B cell (primary cell): Measurements from ENCODE around the gene PRKN. TPM values are rescaled to one million over a fixed set of nuclear protein-coding genes. Genes with fewer than 3 reads are reported as not detected.

Experiments
- ATAC-seq: fragments of 200-7000 bp; cut with Tn5 transposase; one replicate; pipeline ENCODE4 v1.10.0; 2021; ENCODE audit warnings: low read depth, mild to moderate bottlenecking, moderate number of reproducible peaks, moderate library complexity
- CTCF ChIA-PET: fragments of 350-600 bp; sonication (Branson Sonifier 250); formaldehyde crosslinking; loops from one replicate; lab custom pipeline; 2021; ENCODE audit warnings: antibody characterized with exemption, inconsistent platforms; lab: Charles Lee
- POLR2A ChIA-PET: fragments of 350-600 bp; sonication (Branson Sonifier 250); formaldehyde crosslinking; loops from one replicate; lab custom pipeline; 2021; ENCODE audit warnings: antibody characterized with exemption; lab: Charles Lee
- DNase-seq: peaks from one replicate; pipeline ENCODE4 v3.0.0; 2013
- H2AFZ ChIP-seq: 2 replicates; pipeline ENCODE4 v1.6.1; 2012; ENCODE audit warnings: mild to moderate bottlenecking, low read depth, low read length; ENCODE audit not compliant: insufficient read depth, poor library complexity, severe bottlenecking
- H3K27ac ChIP-seq, 2 donors: 1 replicate in 1 of 2; 2 replicates in 1 of 2; pipeline ENCODE4 v1.5.1; 2012 to 2013; ENCODE audit warnings: low read length in 2 of 2, mild to moderate bottlenecking in 2 of 2, moderate library complexity in 1 of 2
- H3K27me3 ChIP-seq, 4 experiments: fragments of 200-600 bp in 1 of 4; sonication (generic) in 1 of 4; replicated peaks in 1 of 4; 1 replicate in 2 of 4; 2 replicates in 2 of 4; pipeline versions ENCODE4 v1.6.1 to v1.7.0; 2013 to 2016; ENCODE audit warnings: low read length in 3 of 4, mild to moderate bottlenecking in 2 of 4, mixed read lengths in 1 of 4, moderate library complexity in 1 of 4; ENCODE audit not compliant: insufficient read depth in 4 of 4, control insufficient read depth in 3 of 4; ENCODE audit errors: control extremely low read depth in 1 of 4
- H3K36me3 ChIP-seq, 2 experiments: replicated peaks in 1 of 2; 1 replicate in 1 of 2; 2 replicates in 1 of 2; pipeline versions ENCODE4 v1.6.1 to v1.7.1; 2013; ENCODE audit warnings: low read length in 1 of 2; ENCODE audit not compliant: insufficient read depth in 2 of 2, control insufficient read depth in 1 of 2; ENCODE audit errors: control extremely low read depth in 1 of 2, extremely low read depth in 1 of 2
- H3K4me1 ChIP-seq, 2 donors: fragments of 200-600 bp in 1 of 2; sonication (generic) in 1 of 2; 1 replicate in 1 of 2; 2 replicates in 1 of 2; pipeline versions ENCODE4 v1.5.1 to v1.6.1; 2013 to 2017; ENCODE audit warnings: low read length in 2 of 2; ENCODE audit not compliant: control insufficient read depth in 2 of 2, insufficient read depth in 2 of 2
- H3K4me2 ChIP-seq: replicated peaks from 2 replicates; pipeline ENCODE3; 2012; ENCODE audit warnings: mild to moderate bottlenecking, low read depth, low read length; ENCODE audit not compliant: poor library complexity, severe bottlenecking
- H3K4me3 ChIP-seq, 5 experiments: fragments of 200-600 bp in 1 of 5; sonication (generic) in 1 of 5; 1 replicate in 3 of 5; 2 replicates in 2 of 5; pipeline versions ENCODE4 v1.5.1 to v1.7.0; 2011 to 2016; ENCODE audit warnings: low read length in 4 of 5, mild to moderate bottlenecking in 4 of 5, low read depth in 2 of 5, control low read depth in 1 of 5, moderate library complexity in 1 of 5; ENCODE audit not compliant: insufficient read depth in 1 of 5; ENCODE audit errors: control extremely low read depth in 1 of 5, extremely low read depth in 1 of 5
- H3K79me2 ChIP-seq: fragments of 200-600 bp; sonication (generic); one replicate; pipeline ENCODE4 v1.6.0; 2016; ENCODE audit warnings: low read length; ENCODE audit not compliant: control insufficient read depth, insufficient read depth
- H3K9ac ChIP-seq: fragments of 200-600 bp; sonication (generic); 2 replicates; pipeline ENCODE4 v1.6.1; 2017; ENCODE audit warnings: mild to moderate bottlenecking, low read length, moderate library complexity
- H3K9me3 ChIP-seq, 3 donors: one replicate each; pipeline versions ENCODE4 v1.6.1 to v1.7.1; 2013; ENCODE audit warnings: low read length in 2 of 3; ENCODE audit not compliant: control insufficient read depth in 2 of 3, insufficient read depth in 1 of 3; ENCODE audit errors: control extremely low read depth in 1 of 3
- H4K20me1 ChIP-seq: 2 replicates; pipeline ENCODE4 v1.6.0; 2012; ENCODE audit warnings: mild to moderate bottlenecking, low read length; ENCODE audit not compliant: insufficient read depth, control insufficient read depth, poor library complexity, severe bottlenecking
- H3K27ac Mint-ChIP-seq: one replicate; pipeline ENCODE4 v1.8.0; 2021; ENCODE audit warnings: mixed read lengths
- H3K27me3 Mint-ChIP-seq: one replicate; pipeline ENCODE4 v1.8.0; 2021; ENCODE audit warnings: mixed read lengths
- H3K4me1 Mint-ChIP-seq: one replicate; pipeline ENCODE4 v1.8.0; 2021; ENCODE audit warnings: mixed read lengths
- H3K4me3 Mint-ChIP-seq: one replicate; pipeline ENCODE4 v1.8.0; 2021; ENCODE audit warnings: mixed read lengths
- H3K9me3 Mint-ChIP-seq: one replicate; pipeline ENCODE4 v1.8.0; 2022; ENCODE audit warnings: mixed read lengths; ENCODE audit not compliant: insufficient read depth
- CTCF ChIP-seq: fragments of 200-600 bp; IDR thresholded peaks from one replicate; pipeline ENCODE4 v1.8.0; 2022; ENCODE audit warnings: antibody characterized with exemption, mild to moderate bottlenecking
- EZH2 ChIP-seq: IDR thresholded peaks from 2 replicates; pipeline ENCODE4 v1.6.1; 2012; ENCODE audit warnings: borderline replicate concordance, low read depth, mild to moderate bottlenecking, moderate library complexity, low read length; ENCODE audit not compliant: insufficient read depth, poor library complexity, severe bottlenecking
- WGBS: methylation state at CpG from one replicate; pipeline ENCODE4 v1.1.5; 2013; ENCODE audit warnings: missing lambda C conversion rate; ENCODE audit not compliant: insufficient coverage; 5-methylcytosine and 5-hydroxymethylcytosine counted together
- intact Hi-C: fragments of 100-400 bp; cut with micrococcal nuclease; formaldehyde crosslinking; loops from one replicate; pipeline ENCODE4 v1.10.0; 2022
- polyA plus RNA-seq: library from polyadenylated mRNA; depleted of rRNA; stranded (reverse); fragments of >200 nt; gene quantifications from 2 replicates; pipeline ENCODE4 v1.2.3, GENCODE V29; 2012
- total RNA-seq, 2 donors: library from RNA; stranded (reverse); fragments of 120-200 nt in 1 of 2; gene quantifications; 1 replicate in 1 of 2; 2 replicates in 1 of 2; pipeline versions ENCODE4 v1.2.3 to v1.2.4, GENCODE V29; 2013 to 2022

The PRKN gene
- total and polyA plus RNA-seq, 2 donors (not counting 1 experiment from before 2014, with no cell fraction given), result 1.6 to 6.2 TPM

DNA sequence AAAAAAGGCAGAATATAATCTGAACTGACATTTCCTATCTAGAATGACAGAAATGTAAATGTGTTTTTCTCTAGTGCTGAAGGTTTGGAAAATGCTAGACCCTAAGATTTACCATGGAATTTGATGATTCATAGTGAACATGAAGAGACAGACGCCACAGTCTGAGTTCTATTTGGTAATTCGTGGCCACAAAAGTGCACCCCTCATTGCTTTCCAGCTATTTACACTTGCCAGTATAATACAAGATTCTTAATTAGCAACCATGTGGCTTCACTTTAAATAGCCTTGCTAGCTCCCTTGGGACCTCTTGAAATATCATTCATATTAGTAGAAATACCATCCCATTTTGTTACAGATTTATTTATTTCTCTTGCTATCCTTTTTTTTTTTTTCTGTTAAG, 636.8 kb downstream of the PRKN start:
- H3K4me1 Mint-ChIP-seq, result no peaks in the 10 kb centered on the region
- 83% methylated on average over 1 of the region's 2 CpGs for WGBS
- H3K4me3 Mint-ChIP-seq, result no peak overlapping the region

DNA sequence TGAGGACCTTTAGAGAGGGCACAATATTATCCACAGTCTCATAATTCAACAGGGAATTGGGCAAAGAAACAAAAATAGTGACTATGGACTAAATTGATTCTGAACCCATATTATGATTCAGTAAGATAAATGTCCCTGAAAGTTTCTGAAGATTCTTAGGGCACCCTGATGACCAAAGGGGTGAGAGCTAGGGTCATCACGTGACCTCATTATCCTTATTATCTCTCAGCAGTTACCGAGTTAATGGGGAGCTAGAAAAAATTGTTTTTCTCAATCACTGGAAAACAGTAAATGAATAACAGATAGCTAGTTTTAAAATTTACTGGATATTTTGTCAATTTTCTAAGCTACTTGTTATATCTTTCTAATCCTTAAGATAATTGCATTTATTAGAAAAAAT, 639.5 kb downstream of the PRKN start:
- H3K4me1 ChIP-seq, result no peaks in the 10 kb centered on the region
- Mint-ChIP-seq H3K4me3 (no peak overlapping the region), H3K9me3 (peaks cover 2% of the 10 kb centered on the region), H3K27me3 (no peaks in the 10 kb centered on the region), H3K4me1 (no peaks in the 10 kb centered on the region), H3K27ac (no peak overlapping the region)
- H3K27ac ChIP-seq, result no peak overlapping the region
- intact Hi-C loops, result no loop called here
- peaks cover 0 to 5% (median 0%) of the 10 kb centered on the region in 3 donors for H3K9me3 ChIP-seq
- H3K27me3 ChIP-seq, result no peaks in the 10 kb centered on the region
- H3K36me3 ChIP-seq, result no peaks in the 10 kb centered on the region
- ChIA-PET POLR2A (no interaction called here), CTCF (no interaction called here)
- H2AFZ ChIP-seq, result no peak overlapping the region
- TF ChIP-seq EZH2 (no peak), CTCF (no peak)
- no peak for DNase-seq
- no peaks in the 10 kb centered on the region for H3K79me2 ChIP-seq
- ATAC-seq, result no peak
- H3K4me3 ChIP-seq, result no peak overlapping the region
- no peaks in the 10 kb centered on the region for H4K20me1 ChIP-seq
- H3K4me2 ChIP-seq, result no peak overlapping the region
- WGBS, result no CpG with 5 or more reads among the region's 2 CpGs
- H3K9ac ChIP-seq, result no peak overlapping the region

More for the DNA sequence above, 636.8 kb downstream of the PRKN start:
- no peak for ATAC-seq
- H3K4me3 ChIP-seq, result no peak overlapping the region
- DNase-seq, result no peak
- H3K27ac Mint-ChIP-seq, result no peak overlapping the region
- H3K9me3 ChIP-seq, result peaks cover 0 to 5% (median 0%) of the 10 kb centered on the region in 3 donors
- CTCF ChIA-PET, result no interaction called here
- no peaks in the 10 kb centered on the region for H3K36me3 ChIP-seq
- H3K9me3 Mint-ChIP-seq, result peaks cover 2% of the 10 kb centered on the region
- no peaks in the 10 kb centered on the region for H3K79me2 ChIP-seq
- no peak overlapping the region for H3K4me2 ChIP-seq
- no peak overlapping the region for H2AFZ ChIP-seq
- H3K27me3 Mint-ChIP-seq, result no peaks in the 10 kb centered on the region
- intact Hi-C loops, result no loop called here
- no peaks in the 10 kb centered on the region for H3K4me1 ChIP-seq
- no peaks in the 10 kb centered on the region for H4K20me1 ChIP-seq
- H3K27me3 ChIP-seq, result no peaks in the 10 kb centered on the region
- H3K27ac ChIP-seq, result no peak overlapping the region
- TF ChIP-seq EZH2 (no peak), CTCF (no peak)
- POLR2A ChIA-PET, result no interaction called here
- H3K9ac ChIP-seq, result no peak overlapping the region
